ENCODE data around the gene SLC7A11.

GRCh38 chr4:138275963-138276621, 33.9 kb upstream of the SLC7A11 start:
- TF ChIP-seq CTCF (conservative IDR thresholded peaks at IDR 0.05; ENCODE audit: low read depth, low read length), result no peak
- no peak for TF ChIP-seq EZH2 (IDR thresholded peaks at IDR 0.05; ENCODE audit: low read length, unreplicated experiment)

All from PC-3 (cell line).